ENCODE data around the gene KIAA1671.

- TF ChIP-seq, protein P1, sequence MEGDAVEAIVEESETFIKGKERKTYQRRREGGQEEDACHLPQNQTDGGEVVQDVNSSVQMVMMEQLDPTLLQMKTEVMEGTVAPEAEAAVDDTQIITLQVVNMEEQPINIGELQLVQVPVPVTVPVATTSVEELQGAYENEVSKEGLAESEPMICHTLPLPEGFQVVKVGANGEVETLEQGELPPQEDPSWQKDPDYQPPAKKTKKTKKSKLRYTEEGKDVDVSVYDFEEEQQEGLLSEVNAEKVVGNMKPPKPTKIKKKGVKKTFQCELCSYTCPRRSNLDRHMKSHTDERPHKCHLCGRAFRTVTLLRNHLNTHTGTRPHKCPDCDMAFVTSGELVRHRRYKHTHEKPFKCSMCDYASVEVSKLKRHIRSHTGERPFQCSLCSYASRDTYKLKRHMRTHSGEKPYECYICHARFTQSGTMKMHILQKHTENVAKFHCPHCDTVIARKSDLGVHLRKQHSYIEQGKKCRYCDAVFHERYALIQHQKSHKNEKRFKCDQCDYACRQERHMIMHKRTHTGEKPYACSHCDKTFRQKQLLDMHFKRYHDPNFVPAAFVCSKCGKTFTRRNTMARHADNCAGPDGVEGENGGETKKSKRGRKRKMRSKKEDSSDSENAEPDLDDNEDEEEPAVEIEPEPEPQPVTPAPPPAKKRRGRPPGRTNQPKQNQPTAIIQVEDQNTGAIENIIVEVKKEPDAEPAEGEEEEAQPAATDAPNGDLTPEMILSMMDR (IDR thresholded peaks at IDR 0.05) = no peak
- TF ChIP-seq POLR2AphosphoS5 (IDR thresholded peaks at IDR 0.05) (no peak), EP300 (IDR thresholded peaks at IDR 0.05) (no peak)
Observed at GRCh38 chr22:25062386-25063085, 110.0 kb downstream of the KIAA1671 start.

All from esophagus muscularis mucosa (tissue), 4 donors.